Measurements from ENCODE around the gene IFI16. TPM values are rescaled to one million over a fixed set of nuclear protein-coding genes. Genes with fewer than 3 reads are reported as not detected.
A peak's percentile ranks its signal among the peaks of the same experiment; 100 is the strongest.

IFI16 gene
- total and polyA plus RNA-seq, 2 donors (not counting 3 experiments of a cell fraction or from before 2014, with no cell fraction given): 52.8 to 183 TPM

- Histone ChIP-seq H3K27ac (ENCODE audit: insufficient read depth, low read depth, low read length) (no peak overlapping the region), H3K27me3 (ENCODE audit: control insufficient read depth in 2 of 2, insufficient read depth in 2 of 2, low read length in 2 of 2) (no peaks in the 10 kb centered on the region), H3K36me3 (ENCODE audit: control insufficient read depth in 2 of 2, extremely low read depth in 1 of 2, insufficient read depth in 2 of 2, low read length in 2 of 2) (no peaks in the 10 kb centered on the region), H3K4me1 (ENCODE audit: control insufficient read depth, extremely low read depth, insufficient read depth, low read length) (peaks cover 30% of the 10 kb centered on the region), H3K9me3 (replicated peaks; ENCODE audit: control insufficient read depth, insufficient read depth, low read length) (no peaks in the 10 kb centered on the region), H3K4me3 (replicated peaks in 1 of 3; ENCODE audit: insufficient read depth in 1 of 3, low read depth in 1 of 3, low read length in 3 of 3) (no peak overlapping the region), H2AFZ (ENCODE audit: low read depth, low read length) (peak overlapping the region; percentile 55), H3K9me1 (replicated peaks; ENCODE audit: control insufficient read depth, extremely low read depth, insufficient read depth, low read length) (no peaks in the 10 kb centered on the region), H3K79me2 (ENCODE audit: control insufficient read depth, insufficient read depth, low read length) (peaks cover 39% of the 10 kb centered on the region), H3K9ac (replicated peaks; ENCODE audit: extremely low read depth, insufficient read depth, low read length) (no peak overlapping the region), H3K4me2 (ENCODE audit: insufficient read depth, low read length) (no peak overlapping the region), H4K20me1 (replicated peaks; ENCODE audit: control insufficient read depth, extremely low read depth, insufficient read depth, low read length) (no peaks in the 10 kb centered on the region)
- no peak for TF ChIP-seq POLR2AphosphoS5 (IDR thresholded peaks at IDR 0.05; ENCODE audit: insufficient read depth, low read depth, low read length)
- TF ChIP-seq GATA2 (IDR thresholded peaks at IDR 0.05; ENCODE audit: insufficient read depth, insufficient read length, low read depth, low read length): no peak
- no peak for TF ChIP-seq MYC (IDR thresholded peaks at IDR 0.05; ENCODE audit: low read depth, low read length)
- no peak for TF ChIP-seq FOS (IDR thresholded peaks at IDR 0.05; ENCODE audit: borderline replicate concordance, insufficient read depth, low read length)
- TF ChIP-seq MAX (IDR thresholded peaks at IDR 0.05; ENCODE audit: insufficient read depth, insufficient read length): no peak
- no peak for TF ChIP-seq CTCF (IDR thresholded peaks at IDR 0.05; ENCODE audit: extremely low read depth in 1 of 2, insufficient read depth in 1 of 2, low read depth in 1 of 2, low read length in 2 of 2)
- TF ChIP-seq JUN (IDR thresholded peaks at IDR 0.05; ENCODE audit: borderline replicate concordance, insufficient read depth, insufficient read length, low read depth): no peak
- TF ChIP-seq EZH2 (IDR thresholded peaks at IDR 0.05; ENCODE audit: borderline replicate concordance, low read depth, low read length, severe bottlenecking): no peak
- no peak for TF ChIP-seq POLR2A (IDR thresholded peaks at IDR 0.05; ENCODE audit: low read depth, low read length)
- DNase-seq (ENCODE audit: low read depth, low spot score) (no peak), FAIRE-seq (no peak)
- CTCF ChIA-PET: interaction anchor here (1.6 to 3.3 kb wide), 3 partner anchors 8 to 805 kb away, joined by 7 to 18 read pairs (median 16); no protein-coding TSS in a partner anchor
- dilution Hi-C loops (cut with MboI; ENCODE audit: extremely low pct_ligation_motif_present, low sequenced_read_pairs): no loop called here
- intact Hi-C loops (cut with micrococcal nuclease): loop anchor here (1.0 kb wide), 1 partner anchor 8 kb away; no protein-coding TSS in a partner anchor
- POLR2A ChIA-PET: no interaction called here
- BruUV-seq (replicated peaks): no TSS peak
Observed at GRCh38 chr1:159008744-159009188, 941 bp upstream of the IFI16 start.

All from endothelial cell of umbilical vein (primary cell).